Keratinocyte (primary cell): ENCODE measurements around the gene TCERG1L. TPM values are rescaled to one million over a fixed set of nuclear protein-coding genes. Genes with fewer than 3 reads are reported as not detected.

Source experiments
- DNase-seq: peaks from one replicate; pipeline ENCODE4 v3.0.0-alpha.2; 2011; ENCODE audit warnings: low read depth, missing footprints, low spot score
- FAIRE-seq: peaks from 2 replicates; lab custom pipeline; 2011; peaks lifted over from hg19 to GRCh38; lab: Jason Lieb, UNC
- H2AFZ ChIP-seq: 2 replicates; pipeline ENCODE4 v1.6.0; 2012; ENCODE audit warnings: low read length, control low read depth, inconsistent platforms; ENCODE audit not compliant: control insufficient read depth
- H3K27ac ChIP-seq: 2 replicates; pipeline ENCODE4 v1.5.1; 2011; ENCODE audit warnings: low read length; ENCODE audit not compliant: control insufficient read depth, insufficient read depth
- H3K27me3 ChIP-seq: 3 replicates; pipeline ENCODE4 v1.6.0; 2011; ENCODE audit warnings: low read length; ENCODE audit not compliant: control insufficient read depth, insufficient read depth; ENCODE audit errors: extremely low read depth
- H3K36me3 ChIP-seq, 2 experiments: 2 replicates in 1 of 2; 3 replicates in 1 of 2; pipeline ENCODE4 v1.5.1; 2011; ENCODE audit warnings: low read length in 2 of 2, mild to moderate bottlenecking in 1 of 2; ENCODE audit not compliant: control insufficient read depth in 2 of 2, insufficient read depth in 2 of 2; ENCODE audit errors: extremely low read depth in 1 of 2
- H3K4me1 ChIP-seq: 3 replicates; pipeline ENCODE4 v1.5.1; 2011; ENCODE audit warnings: low read length; ENCODE audit not compliant: control insufficient read depth, insufficient read depth; ENCODE audit errors: extremely low read depth
- H3K4me2 ChIP-seq: 3 replicates; pipeline ENCODE4 v1.6.0; 2011; ENCODE audit warnings: low read depth, low read length; ENCODE audit not compliant: control insufficient read depth, insufficient read depth; ENCODE audit errors: extremely low read depth
- H3K4me3 ChIP-seq, 3 experiments: fragments of 200-600 bp in 1 of 3; sonication (generic) in 1 of 3; 2 replicates in 2 of 3; 3 replicates in 1 of 3; pipeline ENCODE4 v1.5.1; 2011 to 2016; ENCODE audit warnings: low read length in 3 of 3, mild to moderate bottlenecking in 3 of 3, control low read depth in 2 of 3, inconsistent platforms in 1 of 3, low read depth in 1 of 3, mixed read lengths in 1 of 3, mixed run types in 1 of 3, moderate library complexity in 1 of 3; ENCODE audit not compliant: control insufficient read depth in 2 of 3, insufficient read depth in 2 of 3; ENCODE audit errors: extremely low read depth in 1 of 3
- H3K79me2 ChIP-seq: 2 replicates; pipeline ENCODE4 v1.6.0; 2012; ENCODE audit warnings: low read length; ENCODE audit not compliant: control insufficient read depth, insufficient read depth
- H3K9ac ChIP-seq: 3 replicates; pipeline ENCODE4 v1.6.0; 2011; ENCODE audit warnings: low read length; ENCODE audit not compliant: control insufficient read depth, insufficient read depth; ENCODE audit errors: extremely low read depth
- H3K9me1 ChIP-seq: 3 replicates; pipeline ENCODE4 v1.6.0; 2011; ENCODE audit warnings: low read length; ENCODE audit not compliant: control insufficient read depth, insufficient read depth; ENCODE audit errors: extremely low read depth
- H3K9me3 ChIP-seq: 2 replicates; pipeline ENCODE4 v1.5.1; 2012; ENCODE audit warnings: low read depth, low read length; ENCODE audit not compliant: control insufficient read depth
- H4K20me1 ChIP-seq: 3 replicates; pipeline ENCODE4 v1.6.0; 2011; ENCODE audit warnings: low read length; ENCODE audit not compliant: control insufficient read depth, insufficient read depth; ENCODE audit errors: extremely low read depth
- EZH2 ChIP-seq: IDR thresholded peaks from one replicate; pipeline ENCODE4 v1.6.1; 2012; ENCODE audit warnings: inconsistent platforms, mild to moderate bottlenecking, low read length, moderate library complexity
- dilution Hi-C: fragments of 300-500 bp; cut with MboI; formaldehyde crosslinking; loops from one replicate; pipeline ENCODE4 v1.7.0; 2020; ENCODE audit warnings: low sequenced_read_pairs; ENCODE audit not compliant: extremely low pct_ligation_motif_present
- polyA plus RNA-seq, 5 experiments: library from polyadenylated mRNA; depleted of rRNA in 3 of 5; stranded (reverse) in 3 of 5; stranded (forward) in 1 of 5; unstranded in 1 of 5; fragments of >200 nt; gene quantifications; 1 replicate in 1 of 5; 2 replicates in 3 of 5; 3 replicates in 1 of 5; pipeline versions ENCODE4 v1.2.1 to v1.2.3, GENCODE V29; 2011 to 2012; ENCODE audit warnings: missing spikeins in 2 of 5, low read depth in 1 of 5, low replicate concordance in 1 of 5
- TF ChIP-seq, protein P1 (sequence below), 3 experiments: IDR thresholded peaks in 1 of 3; conservative IDR thresholded peaks in 1 of 3; optimal IDR thresholded peaks in 1 of 3; 2 replicates in 2 of 3; 3 replicates in 1 of 3; pipeline versions ENCODE3 to v1.5.1; 2011; ENCODE audit warnings: low read length in 3 of 3, mild to moderate bottlenecking in 3 of 3, moderate library complexity in 2 of 3, control low read depth in 1 of 3, inconsistent platforms in 1 of 3; ENCODE audit not compliant: insufficient read depth in 2 of 3; ENCODE audit errors: extremely low read depth in 1 of 3

Gene TCERG1L
- polyA plus RNA-seq, 1 donor (not counting 4 experiments of a cell fraction or from before 2014, with no cell fraction given): not detected

DNA sequence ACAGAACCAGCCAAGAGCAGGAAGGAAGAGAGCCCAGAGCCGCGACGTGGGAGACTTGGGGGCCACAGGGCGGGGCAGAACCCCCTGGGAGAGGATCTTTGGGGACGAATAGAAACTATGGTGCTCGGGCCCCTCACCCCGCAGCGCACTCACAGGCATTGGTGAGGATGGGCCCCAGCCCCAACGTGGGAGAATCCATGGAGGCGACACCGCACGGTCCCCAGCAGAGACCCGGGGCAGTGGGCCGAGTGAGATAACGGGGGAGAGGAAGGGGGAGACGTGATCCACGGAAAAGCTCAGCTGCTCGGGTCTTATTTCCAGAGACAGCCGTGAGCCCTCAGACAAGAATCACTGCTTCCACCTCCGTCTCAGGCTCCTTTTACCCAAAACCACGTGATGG is 222.4 kb downstream of the TCERG1L start:
- TF ChIP-seq, protein P1, sequence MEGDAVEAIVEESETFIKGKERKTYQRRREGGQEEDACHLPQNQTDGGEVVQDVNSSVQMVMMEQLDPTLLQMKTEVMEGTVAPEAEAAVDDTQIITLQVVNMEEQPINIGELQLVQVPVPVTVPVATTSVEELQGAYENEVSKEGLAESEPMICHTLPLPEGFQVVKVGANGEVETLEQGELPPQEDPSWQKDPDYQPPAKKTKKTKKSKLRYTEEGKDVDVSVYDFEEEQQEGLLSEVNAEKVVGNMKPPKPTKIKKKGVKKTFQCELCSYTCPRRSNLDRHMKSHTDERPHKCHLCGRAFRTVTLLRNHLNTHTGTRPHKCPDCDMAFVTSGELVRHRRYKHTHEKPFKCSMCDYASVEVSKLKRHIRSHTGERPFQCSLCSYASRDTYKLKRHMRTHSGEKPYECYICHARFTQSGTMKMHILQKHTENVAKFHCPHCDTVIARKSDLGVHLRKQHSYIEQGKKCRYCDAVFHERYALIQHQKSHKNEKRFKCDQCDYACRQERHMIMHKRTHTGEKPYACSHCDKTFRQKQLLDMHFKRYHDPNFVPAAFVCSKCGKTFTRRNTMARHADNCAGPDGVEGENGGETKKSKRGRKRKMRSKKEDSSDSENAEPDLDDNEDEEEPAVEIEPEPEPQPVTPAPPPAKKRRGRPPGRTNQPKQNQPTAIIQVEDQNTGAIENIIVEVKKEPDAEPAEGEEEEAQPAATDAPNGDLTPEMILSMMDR (optimal IDR thresholded peaks at IDR 0.05 in 1 of 3, IDR thresholded peaks at IDR 0.05 in 1 of 3, conservative IDR thresholded peaks at IDR 0.05 in 1 of 3; ENCODE audit: extremely low read depth in 1 of 3, insufficient read depth in 2 of 3, low read length in 3 of 3): no peak
- no peak for TF ChIP-seq EZH2
- H3K9me1 ChIP-seq: no peaks in the 10 kb centered on the region
- peaks cover 11% of the 10 kb centered on the region for H3K9me3 ChIP-seq
- dilution Hi-C loops: no loop called here
- no peak overlapping the region for H3K9ac ChIP-seq
- DNase-seq (no peak), FAIRE-seq (no peak)
- H3K27ac ChIP-seq: no peak overlapping the region
- H3K27me3 ChIP-seq: no peaks in the 10 kb centered on the region
- H3K4me3 ChIP-seq: no peak overlapping the region
- H3K4me2 ChIP-seq: no peak overlapping the region
- H3K36me3 ChIP-seq: no peaks in the 10 kb centered on the region
- no peaks in the 10 kb centered on the region for H3K4me1 ChIP-seq
- no peaks in the 10 kb centered on the region for H4K20me1 ChIP-seq
- H2AFZ ChIP-seq: no peak overlapping the region
- no peaks in the 10 kb centered on the region for H3K79me2 ChIP-seq

DNA sequence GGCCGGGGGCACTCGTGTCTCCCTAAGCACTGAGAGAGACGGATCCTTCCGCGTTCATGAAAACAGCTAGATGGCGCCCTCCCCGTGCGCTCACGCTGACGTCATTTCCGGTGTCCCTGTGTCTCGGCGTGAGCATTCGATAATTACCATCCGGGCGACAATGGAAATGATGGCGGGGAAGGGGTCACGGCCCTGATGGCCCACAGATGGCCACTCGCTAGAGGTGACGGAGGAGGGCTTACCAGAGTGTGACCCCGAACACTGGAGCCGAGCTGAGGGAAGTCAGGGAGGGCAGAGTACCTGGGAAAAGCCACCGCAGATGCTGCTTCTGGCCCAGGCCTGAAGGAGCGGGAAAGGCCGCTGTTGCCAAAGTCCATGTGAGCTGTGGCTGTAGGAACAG is 222.9 kb downstream of the TCERG1L start:
- Histone ChIP-seq H3K9me1 (no peaks in the 10 kb centered on the region), H3K4me1 (no peaks in the 10 kb centered on the region), H3K79me2 (no peaks in the 10 kb centered on the region), H3K4me2 (no peak overlapping the region), H3K36me3 (no peaks in the 10 kb centered on the region), H3K9me3 (peaks cover 8% of the 10 kb centered on the region), H3K9ac (no peak overlapping the region), H3K27me3 (no peaks in the 10 kb centered on the region), H3K27ac (no peak overlapping the region), H3K4me3 (no peak overlapping the region), H2AFZ (no peak overlapping the region), H4K20me1 (no peaks in the 10 kb centered on the region)
- FAIRE-seq (no peak), DNase-seq (no peak)
- no peak for TF ChIP-seq EZH2
- TF ChIP-seq, protein P1 (optimal IDR thresholded peaks at IDR 0.05 in 1 of 3, IDR thresholded peaks at IDR 0.05 in 1 of 3, conservative IDR thresholded peaks at IDR 0.05 in 1 of 3; ENCODE audit: extremely low read depth in 1 of 3, insufficient read depth in 2 of 3, low read length in 3 of 3): no peak
- dilution Hi-C loops: no loop called here
